Left ventricle myocardium inferior (tissue), 1 donor: Measurements from ENCODE around the gene SLC23A3. TPM values are rescaled to one million over a fixed set of nuclear protein-coding genes. Genes with fewer than 3 reads are reported as not detected.

Experiments used
- DNase-seq: peaks from one replicate; pipeline ENCODE4 v3.0.0-alpha.2; 2020
- H3K27ac ChIP-seq: fragments of 200-600 bp; replicated peaks from 2 replicates; pipeline ENCODE4 v1.8.0; 2021
- H3K27me3 ChIP-seq: fragments of 200-600 bp; 2 replicates; pipeline ENCODE4 v1.8.0; 2021; ENCODE audit warnings: low read depth
- H3K36me3 ChIP-seq: fragments of 200-600 bp; 2 replicates; pipeline ENCODE4 v1.8.0; 2021
- H3K4me1 ChIP-seq: fragments of 200-600 bp; 2 replicates; pipeline ENCODE4 v1.8.0; 2021
- H3K4me3 ChIP-seq: fragments of 200-600 bp; 2 replicates; pipeline ENCODE4 v1.8.0; 2021; ENCODE audit warnings: mild to moderate bottlenecking, moderate library complexity
- H3K9me3 ChIP-seq: fragments of 200-600 bp; replicated peaks from 2 replicates; pipeline ENCODE4 v1.8.0; 2021
- CTCF ChIP-seq: fragments of 200-600 bp; IDR thresholded peaks from 2 replicates; pipeline ENCODE4 v1.8.0; 2021; ENCODE audit warnings: antibody characterized with exemption, mild to moderate bottlenecking, borderline replicate concordance
- intact Hi-C: fragments of 100-400 bp; cut with micrococcal nuclease; formaldehyde crosslinking; loops from one replicate; pipeline ENCODE4 v1.11.0; 2022
- total RNA-seq: library from RNA; stranded (reverse); fragmentation: NEBNext Ultra II Directional; extraction: Animal tissue kit (Norgen Biotek cat#: 25700); gene quantifications from one replicate; pipeline ENCODE4 v1.2.1, GENCODE V29; 2021
- donor health status: DM: no; HTN: yes; CAD: no; lungs with severe emphysema.

Gene SLC23A3
- total RNA-seq, 1 donor from 2014 or later, result 0.58 TPM

GRCh38 chr2:219128396-219128795 lies 41.4 kb downstream of the SLC23A3 start:
- DNase-seq, result no peak
- intact Hi-C loops, result loop anchor here (10.0 kb wide), 1 partner anchor 64 kb away; the partner anchor contains the start of gene IHH
- Histone ChIP-seq H3K4me3 (no peak overlapping the region), H3K9me3 (no peaks in the 10 kb centered on the region), H3K4me1 (peaks cover 37% of the 10 kb centered on the region), H3K36me3 (no peaks in the 10 kb centered on the region), H3K27ac (peak overlapping the region; percentile 9), H3K27me3 (no peaks in the 10 kb centered on the region)
- no peak for TF ChIP-seq CTCF

- intact Hi-C loops, result loop anchor here (10.0 kb wide), 1 partner anchor 62 kb away; the partner anchor contains the start of gene IHH
- Histone ChIP-seq H3K27ac (peak overlapping the region; percentile 7), H3K9me3 (no peaks in the 10 kb centered on the region), H3K36me3 (no peaks in the 10 kb centered on the region), H3K4me3 (no peak overlapping the region), H3K27me3 (no peaks in the 10 kb centered on the region), H3K4me1 (peaks cover 37% of the 10 kb centered on the region)
- no peak for TF ChIP-seq CTCF
- DNase-seq, result no peak
Measured at GRCh38 chr2:219127037-219127635, 42.7 kb downstream of the SLC23A3 start.

- intact Hi-C loops, result loop anchor here (10.0 kb wide), 1 partner anchor 62 kb away; the partner anchor contains the start of gene IHH
- Histone ChIP-seq H3K4me1 (peaks cover 37% of the 10 kb centered on the region), H3K36me3 (no peaks in the 10 kb centered on the region), H3K27me3 (no peaks in the 10 kb centered on the region), H3K27ac (peak overlapping the region; percentile 7), H3K4me3 (no peak overlapping the region), H3K9me3 (no peaks in the 10 kb centered on the region)
- no peak for DNase-seq
- no peak for TF ChIP-seq CTCF
Measured at GRCh38 chr2:219126555-219126954, 43.3 kb downstream of the SLC23A3 start.

- peaks cover 37% of the 10 kb centered on the region for H3K4me1 ChIP-seq
- no peak overlapping the region for H3K27ac ChIP-seq
- no peaks in the 10 kb centered on the region for H3K36me3 ChIP-seq
- H3K27me3 ChIP-seq, result no peaks in the 10 kb centered on the region
- TF ChIP-seq CTCF, result no peak
- no peaks in the 10 kb centered on the region for H3K9me3 ChIP-seq
- intact Hi-C loops, result loop anchor here (10.0 kb wide), 1 partner anchor 61 kb away; the partner anchor contains the start of gene IHH
- no peak for DNase-seq
- H3K4me3 ChIP-seq, result no peak overlapping the region
Measured at GRCh38 chr2:219125886-219126270, 44.0 kb downstream of the SLC23A3 start.

- peak; percentile 22 for DNase-seq
- Histone ChIP-seq H3K36me3 (no peaks in the 10 kb centered on the region), H3K27me3 (no peaks in the 10 kb centered on the region), H3K4me3 (no peak overlapping the region), H3K4me1 (peaks cover 37% of the 10 kb centered on the region), H3K27ac (no peak overlapping the region), H3K9me3 (no peaks in the 10 kb centered on the region)
- intact Hi-C loops, result loop anchor here (10.0 kb wide), 1 partner anchor 61 kb away; the partner anchor contains the start of gene IHH
- TF ChIP-seq CTCF, result no peak
Measured at GRCh38 chr2:219125225-219125885, 44.5 kb downstream of the SLC23A3 start.
